Astrocyte (in vitro differentiated cells and primary cell): Measurements from ENCODE around the gene FMN2.

ENCODE experiments used
- EZH2 ChIP-seq: IDR thresholded peaks from 2 replicates; pipeline ENCODE4 v1.6.1; 2012; ENCODE audit warnings: mild to moderate bottlenecking, low read length, inconsistent platforms; ENCODE audit not compliant: insufficient read depth
- TF ChIP-seq, protein P1 (sequence below): IDR thresholded peaks from 2 replicates; pipeline ENCODE4 v1.5.1; 2011; ENCODE audit warnings: low read depth, mild to moderate bottlenecking, inconsistent platforms, low read length, moderate library complexity; ENCODE audit not compliant: insufficient read depth

GRCh38 chr1:240099329-240099728 is 7.6 kb downstream of the FMN2 start:
- TF ChIP-seq, protein P1, sequence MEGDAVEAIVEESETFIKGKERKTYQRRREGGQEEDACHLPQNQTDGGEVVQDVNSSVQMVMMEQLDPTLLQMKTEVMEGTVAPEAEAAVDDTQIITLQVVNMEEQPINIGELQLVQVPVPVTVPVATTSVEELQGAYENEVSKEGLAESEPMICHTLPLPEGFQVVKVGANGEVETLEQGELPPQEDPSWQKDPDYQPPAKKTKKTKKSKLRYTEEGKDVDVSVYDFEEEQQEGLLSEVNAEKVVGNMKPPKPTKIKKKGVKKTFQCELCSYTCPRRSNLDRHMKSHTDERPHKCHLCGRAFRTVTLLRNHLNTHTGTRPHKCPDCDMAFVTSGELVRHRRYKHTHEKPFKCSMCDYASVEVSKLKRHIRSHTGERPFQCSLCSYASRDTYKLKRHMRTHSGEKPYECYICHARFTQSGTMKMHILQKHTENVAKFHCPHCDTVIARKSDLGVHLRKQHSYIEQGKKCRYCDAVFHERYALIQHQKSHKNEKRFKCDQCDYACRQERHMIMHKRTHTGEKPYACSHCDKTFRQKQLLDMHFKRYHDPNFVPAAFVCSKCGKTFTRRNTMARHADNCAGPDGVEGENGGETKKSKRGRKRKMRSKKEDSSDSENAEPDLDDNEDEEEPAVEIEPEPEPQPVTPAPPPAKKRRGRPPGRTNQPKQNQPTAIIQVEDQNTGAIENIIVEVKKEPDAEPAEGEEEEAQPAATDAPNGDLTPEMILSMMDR, result no peak
- TF ChIP-seq EZH2, result no peak
